K562 (cell line): ENCODE measurements around the gene FLT1. TPM values are rescaled to one million over a fixed set of nuclear protein-coding genes. Genes with fewer than 3 reads are reported as not detected.
A peak's percentile ranks its signal among the peaks of the same experiment; 100 is the strongest.

Experiments used
- ATAC-seq: fragments of 200-7000 bp; cut with Tn5 transposase; 3 replicates; pipeline ENCODE4 v1.9.1; 2020; ENCODE audit warnings: moderate library complexity
- BruUV-seq: library from RNA; stranded (reverse); fragments of 400-500 nt; replicated peaks from 2 replicates; lab custom pipeline; 2021; lab: Mats Ljungman, UMichigan
- CTCF ChIA-PET: fragments of 300-600 bp; formaldehyde crosslinking; extraction: SDS; loops from one replicate; lab custom pipeline; 2021; ENCODE audit warnings: low intra/inter-chr PET ratio; lab: Yijun Ruan, JAX
- POLR2A ChIA-PET: fragments of 300-600, 350-650 bp; sonication (Branson Sonifier 250); formaldehyde crosslinking; extraction: SDS; loops from one replicate; lab custom pipeline; 2021; ENCODE audit warnings: antibody characterized with exemption, inconsistent platforms; lab: Yijun Ruan, JAX
- DNase-seq, 4 experiments: peaks; one replicate each; pipeline versions ENCODE4 v3.0.0 to v3.0.0-alpha.2; 2011 to 2018; ENCODE audit warnings: low spot score in 3 of 4, mixed read lengths in 3 of 4; ENCODE audit errors: extremely low read depth in 1 of 4
- FAIRE-seq: peaks from 2 replicates; lab custom pipeline; 2011; peaks lifted over from hg19 to GRCh38; lab: Jason Lieb, UNC
- H2AFZ ChIP-seq: 2 replicates; pipeline ENCODE4 v1.6.0; 2011; ENCODE audit warnings: low read depth, low read length, control low read depth, inconsistent platforms
- H3K27ac ChIP-seq: fragments of 200-600 bp; 3 replicates; pipeline ENCODE4 v1.8.0; 2011; ENCODE audit warnings: low read depth, mild to moderate bottlenecking, control low read depth, inconsistent platforms, low read length, moderate library complexity, mixed read lengths; ENCODE audit errors: extremely low read depth
- H3K27me3 ChIP-seq, 2 experiments: fragments of 300-600 bp in 1 of 2; 2 replicates in 1 of 2; 3 replicates in 1 of 2; pipeline versions ENCODE4 v1.6.0 to v1.8.0; 2011; ENCODE audit warnings: inconsistent platforms in 2 of 2, low read length in 2 of 2, mild to moderate bottlenecking in 1 of 2, mixed read lengths in 1 of 2, moderate library complexity in 1 of 2; ENCODE audit not compliant: control insufficient read depth in 2 of 2, insufficient read depth in 2 of 2
- H3K36me3 ChIP-seq: fragments of 300-600 bp; 3 replicates; pipeline ENCODE4 v1.8.0; 2011; ENCODE audit warnings: mild to moderate bottlenecking, low read length, inconsistent platforms; ENCODE audit not compliant: control insufficient read depth, insufficient read depth
- H3K4me1 ChIP-seq, 2 experiments: fragments of 200-600 bp in 1 of 2; replicated peaks in 1 of 2; 2 replicates in 1 of 2; 3 replicates in 1 of 2; pipeline versions ENCODE4 v1.5.1 to v1.8.0; 2011; ENCODE audit warnings: inconsistent platforms in 2 of 2, low read length in 2 of 2, mild to moderate bottlenecking in 1 of 2, mixed read lengths in 1 of 2, moderate library complexity in 1 of 2; ENCODE audit not compliant: control insufficient read depth in 2 of 2, insufficient read depth in 2 of 2
- H3K4me2 ChIP-seq: 2 replicates; pipeline ENCODE4 v1.6.1; 2011; ENCODE audit warnings: low read length, control low read depth, inconsistent platforms, mixed read lengths; ENCODE audit not compliant: insufficient read depth
- H3K4me3 ChIP-seq: fragments of 200-600 bp; sonication (generic), shearing (Covaris generic); 2 replicates; pipeline ENCODE4 v1.5.1; 2016; ENCODE audit warnings: control low read depth, inconsistent platforms
- H3K79me2 ChIP-seq: fragments of 200-600 bp; 3 replicates; pipeline ENCODE4 v1.8.0; 2011; ENCODE audit warnings: low read length, inconsistent platforms; ENCODE audit not compliant: control insufficient read depth, insufficient read depth
- H3K9ac ChIP-seq, 2 experiments: 2 replicates each; pipeline versions ENCODE4 v1.6.0 to v1.6.1; 2011; ENCODE audit warnings: low read depth in 2 of 2, low read length in 2 of 2, control low read depth in 1 of 2, inconsistent platforms in 1 of 2, mild to moderate bottlenecking in 1 of 2, mixed read lengths in 1 of 2; ENCODE audit not compliant: insufficient read depth in 1 of 2
- H3K9me1 ChIP-seq: one replicate; pipeline ENCODE4 v1.6.0; 2011; ENCODE audit warnings: inconsistent platforms, mild to moderate bottlenecking, low read length, moderate library complexity; ENCODE audit not compliant: control insufficient read depth, insufficient read depth
- H3K9me3 ChIP-seq: replicated peaks from 2 replicates; pipeline ENCODE4 v1.5.1; 2011; ENCODE audit warnings: low read depth, low read length, inconsistent platforms; ENCODE audit not compliant: control insufficient read depth, insufficient read depth
- H4K20me1 ChIP-seq: replicated peaks from 2 replicates; pipeline ENCODE4 v1.6.1; 2011; ENCODE audit warnings: low read length, inconsistent platforms, mixed read lengths; ENCODE audit not compliant: control insufficient read depth, insufficient read depth
- BACH1 ChIP-seq: fragments of 200-800 bp; sonication (Bioruptor generic); IDR thresholded peaks from 2 replicates; pipeline ENCODE4 v1.6.1; 2016; ENCODE audit warnings: missing genetic modification characterization, missing compliant biosample characterization
- ERF ChIP-seq: fragments of 450-650 bp; formaldehyde crosslinking; IDR thresholded peaks from 2 replicates; pipeline ENCODE4 v1.4.0; 2020; ENCODE audit warnings: mild to moderate bottlenecking, mixed read lengths
- HDAC6 ChIP-seq: IDR thresholded peaks from 2 replicates; pipeline ENCODE4 v1.6.1; 2012; ENCODE audit warnings: low read depth, mild to moderate bottlenecking, control low read depth, inconsistent platforms, low read length, moderate library complexity
- MEIS2 ChIP-seq: fragments of 450-650 bp; IDR thresholded peaks from 2 replicates; pipeline ENCODE4 v1.6.1; 2014; ENCODE audit warnings: mild to moderate bottlenecking; ENCODE audit not compliant: partially characterized antibody
- NCOR1 ChIP-seq: fragments of 450-650 bp; IDR thresholded peaks from 2 replicates; pipeline ENCODE4 v1.6.1; 2016; ENCODE audit warnings: mild to moderate bottlenecking, moderate library complexity
- NEUROD1 ChIP-seq: fragments of 150-350 bp; IDR thresholded peaks from 2 replicates; pipeline ENCODE4 v1.6.1; 2014; ENCODE audit warnings: borderline replicate concordance, low read length, low read depth; ENCODE audit not compliant: partially characterized antibody
- NFIX ChIP-seq: fragments of 250-450 bp; sonication (Bioruptor Pico); IDR thresholded peaks from 2 replicates; pipeline ENCODE4 v1.4.0; 2020; ENCODE audit warnings: low read depth, mild to moderate bottlenecking, moderate library complexity
- NFYB ChIP-seq: IDR thresholded peaks from 2 replicates; pipeline ENCODE4 v1.6.1; 2011; ENCODE audit warnings: mild to moderate bottlenecking, moderate library complexity; ENCODE audit not compliant: insufficient read length; ENCODE audit errors: extremely low read depth
- PURB ChIP-seq: sonication (generic); formaldehyde crosslinking; IDR thresholded peaks from 2 replicates; pipeline ENCODE4 v1.9.0; 2021; ENCODE audit warnings: low read depth, mild to moderate bottlenecking, missing genetic modification reagents
- SMAD3 ChIP-seq: fragments of 450-650 bp; formaldehyde crosslinking; conservative IDR thresholded peaks from 2 replicates; pipeline ENCODE4 v1.4.0; 2020; ENCODE audit warnings: mild to moderate bottlenecking
- SMC3 ChIP-seq: conservative IDR thresholded peaks from 2 replicates; pipeline ENCODE4 v1.6.1; 2011; ENCODE audit warnings: low read depth, low read length, improper control_type of control experiment; ENCODE audit not compliant: insufficient read depth
- ZKSCAN1 ChIP-seq: fragments of 150-350 bp; IDR thresholded peaks from 2 replicates; pipeline ENCODE4 v1.6.1; 2016; ENCODE audit warnings: low read depth, low read length
- ZNF124 ChIP-seq: sonication (generic); formaldehyde crosslinking; IDR thresholded peaks from 2 replicates; pipeline ENCODE4 v1.8.1; 2022; ENCODE audit warnings: missing genetic modification reagents
- WGBS: fragments of 100-300 bp; shearing (Covaris generic); methylation state at CpG from one replicate; pipeline ENCODE4 v1.1.6; 2016; ENCODE audit warnings: low coverage, mixed read lengths; ENCODE audit not compliant: insufficient coverage; ENCODE audit errors: missing lambda C conversion rate; 5-methylcytosine and 5-hydroxymethylcytosine counted together
- in situ Hi-C: fragments of 300-500 bp; cut with MboI; formaldehyde crosslinking; loops from 4 replicates; pipeline ENCODE4 v1.15.0; 2018; ENCODE audit warnings: inconsistent platforms, mixed read lengths
- intact Hi-C: fragments of 100-400 bp; cut with micrococcal nuclease; formaldehyde crosslinking; loops from 2 replicates; pipeline ENCODE4 v1.14.2; 2022
- polyA plus RNA-seq, 8 experiments: library from polyadenylated mRNA; depleted of rRNA in 4 of 8; stranded (reverse) in 5 of 8; unstranded in 3 of 8; fragments of >200 nt; fragmentation: Nextera tagmentation in 2 of 8; fragmentation: Illumina TruSeq in 1 of 8; extraction: Ambion mirVana in 2 of 8; extraction: Trizol in 1 of 8; gene quantifications; 2 replicates each; pipeline versions ENCODE4 v1.2.1 to v1.2.3, GENCODE V29; 2011 to 2014; ENCODE audit warnings: inconsistent platforms in 1 of 8, missing spikeins in 1 of 8
- total RNA-seq, 7 experiments: library from RNA; depleted of rRNA in 6 of 7; stranded (reverse); fragments of >200 nt in 6 of 7; fragmentation: Illumina TruSeq in 2 of 7; extraction: Trizol in 2 of 7; gene quantifications; 2 replicates each; pipeline versions ENCODE4 v1.2.1 to v1.2.3, GENCODE V29; 2011 to 2021; ENCODE audit warnings: low replicate concordance in 1 of 7
- TF ChIP-seq, protein P1 (sequence below): fragments of 150-350 bp; IDR thresholded peaks from 2 replicates; pipeline ENCODE4 v1.6.1; 2014; ENCODE audit warnings: low read depth, mild to moderate bottlenecking, low read length, borderline replicate concordance

FLT1 gene
- total and polyA plus RNA-seq, 9 of the 15 experiments (the other 6 are each of a cell fraction or from before 2014, with no cell fraction given), result 0.01 to 2.0 (median 0.22) TPM

GRCh38 chr13:28271056-28271840 lies 223.7 kb downstream of the FLT1 start:
- DNase-seq, result no peak
- H3K9me1 ChIP-seq, result no peaks in the 10 kb centered on the region
- no peak for TF ChIP-seq SMC3
- TF ChIP-seq PURB, result no peak
- no peak for TF ChIP-seq MEIS2
- TF ChIP-seq NEUROD1, result no peak
- TF ChIP-seq SMAD3 (CRISPR knock-in tag), result no peak
- no peak for TF ChIP-seq NCOR1
- TF ChIP-seq, all 486 proteins: peak for 0
- Histone ChIP-seq H3K36me3 (peaks cover 42% of the 10 kb centered on the region; the same call in 2 of the 3 replicates), H3K4me1 (no peaks in the 10 kb centered on the region), H4K20me1 (no peaks in the 10 kb centered on the region), H3K4me2 (no peak overlapping the region), H3K27me3 (no peaks in the 10 kb centered on the region), H2AFZ (no peak overlapping the region), H3K79me2 (no peaks in the 10 kb centered on the region), H3K27ac (no peak overlapping the region), H3K9ac (no peak overlapping the region), H3K9me3 (no peaks in the 10 kb centered on the region), H3K4me3 (no peak overlapping the region)
- peak; percentile 23 for FAIRE-seq
- no TSS peak for BruUV-seq
- POLR2A ChIA-PET, result no interaction called here
- intact Hi-C loops (no loop called here), in situ Hi-C loops (no loop called here)
- WGBS, result 100% methylated on average over 2 of the region's 2 CpGs
- no peak for ATAC-seq
- CTCF ChIA-PET, result no interaction called here

DNA sequence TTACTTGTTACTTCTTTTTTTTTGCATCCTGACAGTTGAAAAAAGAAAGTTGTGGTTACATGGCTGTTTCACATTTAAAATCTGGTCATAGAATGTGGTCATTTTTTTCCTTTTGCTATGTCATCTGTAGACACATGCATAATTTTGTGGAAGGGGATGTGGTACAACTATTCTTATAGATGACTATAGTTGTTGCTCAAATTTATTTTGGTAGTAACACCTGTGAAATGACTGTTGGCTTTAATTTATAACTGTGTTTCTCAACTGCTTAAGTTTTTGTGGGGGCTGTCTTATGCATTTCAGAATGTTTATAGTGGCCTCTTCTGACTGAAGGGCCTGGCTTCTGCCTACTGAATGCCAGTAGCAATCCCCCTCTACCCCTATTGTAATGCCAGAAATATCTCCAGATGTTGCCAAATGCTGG lies 226.1 kb downstream of the FLT1 start:
- no peaks in the 10 kb centered on the region for H3K4me1 ChIP-seq
- H3K27me3 ChIP-seq, result no peaks in the 10 kb centered on the region
- H3K79me2 ChIP-seq, result no peaks in the 10 kb centered on the region
- ChIA-PET POLR2A (no interaction called here), CTCF (no interaction called here)
- in situ Hi-C loops (no loop called here), intact Hi-C loops (no loop called here)
- FAIRE-seq, result no peak
- no peaks in the 10 kb centered on the region for H3K9me1 ChIP-seq
- H3K4me3 ChIP-seq, result no peak overlapping the region
- no peaks in the 10 kb centered on the region for H4K20me1 ChIP-seq
- no peak overlapping the region for H3K4me2 ChIP-seq
- ATAC-seq, result no peak
- no peaks in the 10 kb centered on the region for H3K9me3 ChIP-seq
- no peak overlapping the region for H3K9ac ChIP-seq
- H2AFZ ChIP-seq, result no peak overlapping the region
- peaks cover 36% of the 10 kb centered on the region; the same call in 2 of the 3 replicates for H3K36me3 ChIP-seq
- H3K27ac ChIP-seq, result no peak overlapping the region
- DNase-seq, result no peak
- BruUV-seq, result no TSS peak
- TF ChIP-seq, protein P1, sequence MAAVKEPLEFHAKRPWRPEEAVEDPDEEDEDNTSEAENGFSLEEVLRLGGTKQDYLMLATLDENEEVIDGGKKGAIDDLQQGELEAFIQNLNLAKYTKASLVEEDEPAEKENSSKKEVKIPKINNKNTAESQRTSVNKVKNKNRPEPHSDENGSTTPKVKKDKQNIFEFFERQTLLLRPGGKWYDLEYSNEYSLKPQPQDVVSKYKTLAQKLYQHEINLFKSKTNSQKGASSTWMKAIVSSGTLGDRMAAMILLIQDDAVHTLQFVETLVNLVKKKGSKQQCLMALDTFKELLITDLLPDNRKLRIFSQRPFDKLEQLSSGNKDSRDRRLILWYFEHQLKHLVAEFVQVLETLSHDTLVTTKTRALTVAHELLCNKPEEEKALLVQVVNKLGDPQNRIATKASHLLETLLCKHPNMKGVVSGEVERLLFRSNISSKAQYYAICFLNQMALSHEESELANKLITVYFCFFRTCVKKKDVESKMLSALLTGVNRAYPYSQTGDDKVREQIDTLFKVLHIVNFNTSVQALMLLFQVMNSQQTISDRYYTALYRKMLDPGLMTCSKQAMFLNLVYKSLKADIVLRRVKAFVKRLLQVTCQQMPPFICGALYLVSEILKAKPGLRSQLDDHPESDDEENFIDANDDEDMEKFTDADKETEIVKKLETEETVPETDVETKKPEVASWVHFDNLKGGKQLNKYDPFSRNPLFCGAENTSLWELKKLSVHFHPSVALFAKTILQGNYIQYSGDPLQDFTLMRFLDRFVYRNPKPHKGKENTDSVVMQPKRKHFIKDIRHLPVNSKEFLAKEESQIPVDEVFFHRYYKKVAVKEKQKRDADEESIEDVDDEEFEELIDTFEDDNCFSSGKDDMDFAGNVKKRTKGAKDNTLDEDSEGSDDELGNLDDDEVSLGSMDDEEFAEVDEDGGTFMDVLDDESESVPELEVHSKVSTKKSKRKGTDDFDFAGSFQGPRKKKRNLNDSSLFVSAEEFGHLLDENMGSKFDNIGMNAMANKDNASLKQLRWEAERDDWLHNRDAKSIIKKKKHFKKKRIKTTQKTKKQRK, result no peak
- TF ChIP-seq ERF (CRISPR knock-in tag) (no peak), BACH1 (tag) (no peak), NFYB (no peak), NFIX (CRISPR knock-in tag) (no peak), ZKSCAN1 (no peak), ZNF124 (CRISPR knock-in tag) (no peak), HDAC6 (no peak)
